Nephron progenitor cell (in vitro differentiated cells): ENCODE data around the gene USP15.
A peak's percentile ranks its signal among the peaks of the same experiment; 100 is the strongest.

Source experiments
- DNase-seq: peaks from one replicate; pipeline ENCODE4 v3.0.0; 2021
- H3K27ac Mint-ChIP-seq: 2 replicates; pipeline ENCODE4 v1.8.0; 2021; ENCODE audit warnings: mild to moderate bottlenecking, moderate library complexity, mixed read lengths
- H3K27me3 Mint-ChIP-seq: 2 replicates; pipeline ENCODE4 v1.8.0; 2021; ENCODE audit warnings: mild to moderate bottlenecking, low read depth, mixed read lengths; ENCODE audit not compliant: poor library complexity
- H3K36me3 Mint-ChIP-seq: 2 replicates; pipeline ENCODE4 v1.8.0; 2021; ENCODE audit warnings: low read depth, mixed read lengths
- H3K4me1 Mint-ChIP-seq: 2 replicates; pipeline ENCODE4 v1.8.0; 2021; ENCODE audit warnings: mixed read lengths
- H3K4me3 Mint-ChIP-seq: 2 replicates; pipeline ENCODE4 v1.8.0; 2021; ENCODE audit warnings: mild to moderate bottlenecking, moderate library complexity, mixed read lengths
- H3K9me3 Mint-ChIP-seq: 2 replicates; pipeline ENCODE4 v1.8.0; 2021; ENCODE audit warnings: mild to moderate bottlenecking, moderate library complexity, mixed read lengths
- CTCF ChIP-seq: fragments of 200-600 bp; sonication (generic); IDR thresholded peaks from 2 replicates; pipeline ENCODE4 v1.5.0; 2021; ENCODE audit warnings: antibody characterized with exemption

USP15 gene

GRCh38 chr12:62259993-62260732 is at the start of gene USP15:
USP15 (plus strand) TSS chr12:62260404; CDS start chr12:62260415, 11 bp downstream.
- Mint-ChIP-seq H3K27me3 (peaks cover 4% of the 10 kb centered on the region), H3K27ac (peak within 1 kb of the TSS; percentile 99), H3K9me3 (no peaks in the 10 kb centered on the region), H3K36me3 (no peaks in the 10 kb centered on the region), H3K4me1 (peaks cover 16% of the 10 kb centered on the region), H3K4me3 (peak within 1 kb of the TSS; percentile 97)
- peak; percentile 96 for DNase-seq
- TF ChIP-seq CTCF, result peak; percentile 59

- DNase-seq, result peak; percentile 53
- Mint-ChIP-seq H3K9me3 (no peaks in the 10 kb centered on the region), H3K4me1 (peaks cover 15% of the 10 kb centered on the region), H3K27me3 (peaks cover 2% of the 10 kb centered on the region), H3K4me3 (no peak overlapping the region), H3K36me3 (no peaks in the 10 kb centered on the region), H3K27ac (no peak overlapping the region)
- peak; percentile 84 for TF ChIP-seq CTCF
These were observed 49.8 kb upstream of the USP15 start for GRCh38 chr12:62210422-62210821.

DNA sequence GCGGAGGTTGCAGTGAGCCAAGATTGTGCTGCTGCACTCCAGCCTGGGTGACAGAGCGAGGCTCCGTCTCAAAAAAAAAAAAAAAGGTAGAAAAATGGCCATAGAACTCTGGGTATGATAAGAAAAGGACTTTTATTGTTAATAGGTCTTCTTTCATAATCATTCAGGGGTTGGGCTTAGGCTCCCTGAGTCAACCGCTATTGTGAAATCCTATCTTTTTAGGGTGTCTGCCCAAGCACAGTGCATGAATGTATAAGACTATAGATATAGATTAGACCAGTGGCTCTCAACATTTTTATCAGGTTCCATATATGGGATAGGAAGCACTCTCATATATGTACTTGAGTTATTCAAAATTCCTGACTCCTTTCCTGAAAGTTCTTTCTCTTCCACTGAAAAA is 48.7 kb upstream of the USP15 start:
- Mint-ChIP-seq H3K4me3 (no peak overlapping the region), H3K4me1 (peaks cover 17% of the 10 kb centered on the region), H3K9me3 (no peaks in the 10 kb centered on the region), H3K27ac (no peak overlapping the region), H3K36me3 (no peaks in the 10 kb centered on the region), H3K27me3 (no peaks in the 10 kb centered on the region)
- no peak for DNase-seq
- TF ChIP-seq CTCF, result no peak

DNA sequence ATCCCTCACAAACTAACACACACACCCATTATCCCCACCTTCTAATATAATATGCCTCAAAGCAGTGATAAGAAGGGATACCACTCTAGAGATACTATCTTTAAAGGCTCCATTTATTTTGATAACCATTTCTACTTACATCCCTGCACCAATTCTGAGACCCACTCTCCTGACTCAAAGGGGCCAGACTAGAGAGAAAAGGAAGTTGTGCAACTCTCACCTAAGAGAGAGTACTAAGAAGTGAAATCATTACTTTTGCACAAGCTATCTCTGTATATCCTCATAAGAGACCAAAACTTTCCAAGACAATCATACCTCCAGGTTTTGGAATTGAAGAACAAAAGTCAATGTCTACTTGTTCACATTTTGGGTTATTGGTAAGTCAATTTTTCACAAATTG is 45.4 kb upstream of the USP15 start:
- H3K4me3 Mint-ChIP-seq, result no peak overlapping the region
- H3K27ac Mint-ChIP-seq, result no peak overlapping the region
- H3K36me3 Mint-ChIP-seq, result no peaks in the 10 kb centered on the region
- no peak for DNase-seq
- no peak for TF ChIP-seq CTCF
- no peaks in the 10 kb centered on the region for H3K9me3 Mint-ChIP-seq
- no peaks in the 10 kb centered on the region for H3K27me3 Mint-ChIP-seq
- H3K4me1 Mint-ChIP-seq, result peaks cover 17% of the 10 kb centered on the region

- Mint-ChIP-seq H3K27me3 (no peaks in the 10 kb centered on the region), H3K27ac (peak overlapping the region; percentile 60), H3K9me3 (no peaks in the 10 kb centered on the region), H3K4me1 (peaks cover 17% of the 10 kb centered on the region), H3K4me3 (no peak overlapping the region), H3K36me3 (no peaks in the 10 kb centered on the region)
- no peak for DNase-seq
- TF ChIP-seq CTCF, result no peak
These were observed 44.7 kb upstream of the USP15 start for GRCh38 chr12:62215506-62215905.
